ENCODE measurements around the gene SLC49A4. TPM values are rescaled to one million over a fixed set of nuclear protein-coding genes. Genes with fewer than 3 reads are reported as not detected.

The SLC49A4 gene
- total and polyA plus RNA-seq, 2 of the 8 experiments (the other 6 are each of a cell fraction or from before 2014, with no cell fraction given), result 9.5 to 10.2 TPM

GRCh38 chr3:122898298-122898697 is 103.4 kb downstream of the SLC49A4 start:
- Histone ChIP-seq H4K91ac (replicated peaks; ENCODE audit: insufficient read length, low read length) (no peak overlapping the region), H2BK12ac (ENCODE audit: low read depth, low read length) (no peak overlapping the region), H3K4ac (replicated peaks; ENCODE audit: insufficient read length, low read depth, low read length) (no peak overlapping the region), H2AK5ac (ENCODE audit: low read depth, low read length) (no peak overlapping the region), H3K4me2 (ENCODE audit: insufficient read depth in 1 of 2, low read depth in 2 of 2, low read length in 2 of 2) (no peak overlapping the region), H2AFZ (ENCODE audit: low read length) (0 out of 2 replicates have a peak overlapping the region, but pooled peaks have one; percentile 74), H4K5ac (ENCODE audit: insufficient read length, low read depth, low read length) (no peak overlapping the region), H3K4me3 (ENCODE audit: extremely low read depth in 1 of 4, insufficient read depth in 2 of 4, low read depth in 3 of 4, low read length in 4 of 4) (no peak overlapping the region), H2BK20ac (ENCODE audit: low read length) (no peak overlapping the region), H3K9ac (replicated peaks in 1 of 4; ENCODE audit: extremely low read depth in 1 of 4, low read depth in 3 of 4, low read length in 3 of 4) (no peak overlapping the region), H3K79me2 (ENCODE audit: control insufficient read depth in 1 of 2, insufficient read depth in 2 of 2, low read length in 2 of 2) (no peaks in the 10 kb centered on the region), H2BK120ac (replicated peaks; ENCODE audit: low read depth, low read length) (no peak overlapping the region), H3K14ac (ENCODE audit: insufficient read length) (no peak overlapping the region), H3K79me1 (ENCODE audit: low read depth, low read length) (no peaks in the 10 kb centered on the region), H2BK5ac (ENCODE audit: low read depth, low read length) (no peak overlapping the region), H3K36me3 (ENCODE audit: control insufficient read depth in 2 of 4, insufficient read depth in 4 of 4, low read length in 3 of 4) (no peaks in the 10 kb centered on the region), H3K4me1 (replicated peaks in 1 of 4; ENCODE audit: control insufficient read depth in 3 of 4, insufficient read depth in 4 of 4, low read length in 3 of 4) (peaks cover 3 to 5% (median 4%) of the 10 kb centered on the region in 4 experiments; a peak in 5 of 7 replicates), H3K23ac (ENCODE audit: insufficient read length) (no peak overlapping the region), H3K23me2 (ENCODE audit: low read depth, low read length) (no peaks in the 10 kb centered on the region), H3K18ac (ENCODE audit: extremely low read depth, low read length) (no peak overlapping the region), H3K27me3 (replicated peaks in 1 of 4; ENCODE audit: control insufficient read depth in 3 of 4, extremely low read depth in 1 of 4, insufficient read depth in 3 of 4, low read length in 3 of 4) (no peaks in the 10 kb centered on the region), H2BK15ac (ENCODE audit: low read length) (no peak overlapping the region), H3K27ac (ENCODE audit: low read depth, low read length) (no peak overlapping the region), H4K20me1 (replicated peaks in 1 of 2; ENCODE audit: control insufficient read depth in 1 of 2, insufficient read depth in 2 of 2, low read length in 2 of 2) (no peaks in the 10 kb centered on the region), H3K9me3 (ENCODE audit: insufficient read depth in 2 of 2, low read depth in 1 of 2, low read length in 1 of 2) (no peaks in the 10 kb centered on the region), H3K56ac (replicated peaks; ENCODE audit: insufficient read length, low read depth, low read length) (no peak overlapping the region), H4K8ac (ENCODE audit: extremely low read depth, insufficient read depth, low read length) (no peak overlapping the region)
- WGBS, 2 experiments (ENCODE audit: extremely low coverage in 1 of 2, insufficient coverage in 1 of 2, insufficient read length in 1 of 2, insufficient replicate concordance in 2 of 2, low coverage in 1 of 2, low lambda C conversion rate in 2 of 2, missing lambda C conversion rate in 1 of 2), result 92% methylated on average over 4 of the region's 4 CpGs; no CpG with 5 or more reads in 1 of the 2 experiments
- DNase-seq (ENCODE audit: low read depth in 1 of 2, low spot score in 2 of 2), result no peak
- POLR2A ChIA-PET (ENCODE audit: partially characterized antibody), result interaction anchor here (1.1 kb wide), 1 partner anchor 9 kb away, joined by 4 read pairs; no protein-coding TSS in a partner anchor
- no peak for TF ChIP-seq POLR2AphosphoS5 (IDR thresholded peaks at IDR 0.05; ENCODE audit: low read depth, low read length)
- CTCF ChIA-PET (ENCODE audit: partially characterized antibody), result interaction anchor here (0.6 to 1.2 kb wide), 2 partner anchors 39 to 219 kb away, joined by 3 read pairs; no protein-coding TSS in a partner anchor
- no peak for FAIRE-seq

Measured in H1 (cell line).